Breast epithelium (tissue), 4 donors: ENCODE results near the gene ANKRD55. TPM values are rescaled to one million over a fixed set of nuclear protein-coding genes. Genes with fewer than 3 reads are reported as not detected.
"Not testable (repeated sequence)": the region's sequence is repeated elsewhere in the genome, so short reads cannot be mapped to it uniquely, and the experiment has no call there.

ENCODE experiments used
- DNase-seq, 2 donors: peaks; one replicate each; pipeline ENCODE4 v3.0.0-alpha.2; 2019; ENCODE audit warnings: low spot score in 2 of 2
- H3K27ac ChIP-seq, 2 donors: fragments of 200-600 bp; sonication (generic) in 1 of 2; one replicate each; pipeline ENCODE4 v1.5.1; 2016 to 2019; ENCODE audit warnings: mild to moderate bottlenecking in 1 of 2
- H3K27me3 ChIP-seq, 2 donors: fragments of 200-600 bp; sonication (generic) in 1 of 2; one replicate each; pipeline versions ENCODE4 v1.5.1 to v1.6.0; 2017 to 2019; ENCODE audit warnings: control low read depth in 1 of 2, mild to moderate bottlenecking in 1 of 2
- H3K36me3 ChIP-seq: fragments of 200-600 bp; one replicate; pipeline ENCODE4 v1.5.1; 2019
- H3K4me1 ChIP-seq, 2 donors: fragments of 200-600 bp; sonication (generic); one replicate each; pipeline ENCODE4 v1.5.1; 2016 to 2019; ENCODE audit warnings: control low read depth in 1 of 2
- H3K4me3 ChIP-seq, 3 donors: fragments of 200-600 bp; sonication (generic); 1 replicate in 2 of 3; 2 replicates in 1 of 3; pipeline ENCODE4 v1.5.1; 2016 to 2019; ENCODE audit warnings: mild to moderate bottlenecking in 3 of 3, moderate library complexity in 2 of 3
- H3K9me3 ChIP-seq, 2 donors: fragments of 200-600 bp; sonication (generic) in 1 of 2; one replicate each; pipeline ENCODE4 v1.5.1; 2016 to 2019; ENCODE audit warnings: control low read depth in 1 of 2
- CTCF ChIP-seq, 3 donors: fragments of 450-650 bp; IDR thresholded peaks; one replicate each; pipeline ENCODE4 v1.5.1; 2016 to 2017; ENCODE audit warnings: antibody characterized with exemption in 3 of 3, mild to moderate bottlenecking in 3 of 3, moderate library complexity in 3 of 3
- POLR2A ChIP-seq: fragments of 450-650 bp; IDR thresholded peaks from one replicate; pipeline ENCODE4 v1.6.1; 2016; ENCODE audit warnings: antibody characterized with exemption, mild to moderate bottlenecking, moderate library complexity
- POLR2AphosphoS5 ChIP-seq, 3 donors: sonication (generic); formaldehyde crosslinking; IDR thresholded peaks; one replicate each; pipeline ENCODE4 v1.6.1; 2017; ENCODE audit warnings: antibody characterized with exemption in 3 of 3
- intact Hi-C: fragments of 100-400 bp; cut with DNase I; formaldehyde crosslinking; loops from one replicate; pipeline ENCODE4 v1.15.1; 2023; ENCODE audit warnings: low total_unique reads
- total RNA-seq, 3 donors: library from RNA; depleted of rRNA; stranded (reverse); fragments of >200 nt; gene quantifications; one replicate each; pipeline ENCODE4 v1.1.0, GENCODE V29; 2016

Gene ANKRD55
- total RNA-seq, 3 donors from 2014 or later, result 0.32 to 0.33 TPM; not detected in 1

- Histone ChIP-seq H3K9me3 (no peaks in the 10 kb centered on the region), H3K27me3 (no peaks in the 10 kb centered on the region), H3K4me3 (no peak overlapping the region), H3K36me3 (no peaks in the 10 kb centered on the region), H3K27ac (no peak overlapping the region), H3K4me1 (no peaks in the 10 kb centered on the region)
- intact Hi-C loops, result no loop called here
- no peak for DNase-seq
- TF ChIP-seq POLR2AphosphoS5 (IDR thresholded peaks at IDR 0.05), result no peak
- TF ChIP-seq CTCF (IDR thresholded peaks at IDR 0.05), result no peak
- no peak for TF ChIP-seq POLR2A
Measured at GRCh38 chr5:56207537-56207936, 25.6 kb downstream of the ANKRD55 start.

- H3K4me3 ChIP-seq, result no peak overlapping the region
- H3K27me3 ChIP-seq, result no peaks in the 10 kb centered on the region
- TF ChIP-seq POLR2A, result no peak
- TF ChIP-seq POLR2AphosphoS5 (IDR thresholded peaks at IDR 0.05), result no peak
- no peak for TF ChIP-seq CTCF (IDR thresholded peaks at IDR 0.05)
- H3K4me1 ChIP-seq, result no peaks in the 10 kb centered on the region
- H3K36me3 ChIP-seq, result no peaks in the 10 kb centered on the region
- no peak overlapping the region for H3K27ac ChIP-seq
- no peak for DNase-seq
- H3K9me3 ChIP-seq, result no peaks in the 10 kb centered on the region
- intact Hi-C loops, result no loop called here
Measured at GRCh38 chr5:56206126-56206910, 26.8 kb downstream of the ANKRD55 start.

- H3K27ac ChIP-seq, H3K4me1 ChIP-seq, H3K36me3 ChIP-seq, H3K9me3 ChIP-seq, H3K4me3 ChIP-seq, H3K27me3 ChIP-seq, intact Hi-C loops, DNase-seq: not testable (repeated sequence)
Measured at GRCh38 chr5:56203936-56204335, 29.2 kb downstream of the ANKRD55 start.

GRCh38 chr5:56202483-56202882, 30.6 kb downstream of the ANKRD55 start:
- Histone ChIP-seq H3K4me3 (no peak overlapping the region), H3K27me3 (no peaks in the 10 kb centered on the region), H3K36me3 (no peaks in the 10 kb centered on the region), H3K27ac (no peak overlapping the region), H3K4me1 (no peaks in the 10 kb centered on the region), H3K9me3 (no peaks in the 10 kb centered on the region)
- no peak for TF ChIP-seq POLR2AphosphoS5 (IDR thresholded peaks at IDR 0.05)
- TF ChIP-seq POLR2A, result no peak
- no peak for TF ChIP-seq CTCF (IDR thresholded peaks at IDR 0.05)
- intact Hi-C loops, result no loop called here
- DNase-seq, result no peak

GRCh38 chr5:56201762-56202261, 31.3 kb downstream of the ANKRD55 start:
- DNase-seq, H3K27me3 ChIP-seq, H3K9me3 ChIP-seq, H3K27ac ChIP-seq, H3K4me3 ChIP-seq, H3K4me1 ChIP-seq, intact Hi-C loops, H3K36me3 ChIP-seq: not testable (repeated sequence)

- H3K36me3 ChIP-seq, result no peaks in the 10 kb centered on the region
- no peak overlapping the region for H3K27ac ChIP-seq
- no peaks in the 10 kb centered on the region for H3K4me1 ChIP-seq
- intact Hi-C loops, result no loop called here
- peak in 1 of 2 donors; percentile 24 for DNase-seq
- TF ChIP-seq POLR2A (no peak), CTCF (IDR thresholded peaks at IDR 0.05) (peak; percentile 15 to 77 (median 74))
- no peak overlapping the region for H3K4me3 ChIP-seq
- H3K9me3 ChIP-seq, result no peaks in the 10 kb centered on the region
- H3K27me3 ChIP-seq, result no peaks in the 10 kb centered on the region
Measured at GRCh38 chr5:56200971-56201666, 32.0 kb downstream of the ANKRD55 start.
